NCI-H524 treated with DMSO at 0.1 percent for 48 hours (cell line): ENCODE data around the gene TNFRSF25.
"Not testable (repeated sequence)": the region's sequence is repeated elsewhere in the genome, so short reads cannot be mapped to it uniquely, and the experiment has no call there.

ENCODE experiments used
- DNase-seq: peaks from one replicate; lab custom pipeline; 2025; lab: John Stamatoyannopoulos, UW

Gene TNFRSF25

DNA sequence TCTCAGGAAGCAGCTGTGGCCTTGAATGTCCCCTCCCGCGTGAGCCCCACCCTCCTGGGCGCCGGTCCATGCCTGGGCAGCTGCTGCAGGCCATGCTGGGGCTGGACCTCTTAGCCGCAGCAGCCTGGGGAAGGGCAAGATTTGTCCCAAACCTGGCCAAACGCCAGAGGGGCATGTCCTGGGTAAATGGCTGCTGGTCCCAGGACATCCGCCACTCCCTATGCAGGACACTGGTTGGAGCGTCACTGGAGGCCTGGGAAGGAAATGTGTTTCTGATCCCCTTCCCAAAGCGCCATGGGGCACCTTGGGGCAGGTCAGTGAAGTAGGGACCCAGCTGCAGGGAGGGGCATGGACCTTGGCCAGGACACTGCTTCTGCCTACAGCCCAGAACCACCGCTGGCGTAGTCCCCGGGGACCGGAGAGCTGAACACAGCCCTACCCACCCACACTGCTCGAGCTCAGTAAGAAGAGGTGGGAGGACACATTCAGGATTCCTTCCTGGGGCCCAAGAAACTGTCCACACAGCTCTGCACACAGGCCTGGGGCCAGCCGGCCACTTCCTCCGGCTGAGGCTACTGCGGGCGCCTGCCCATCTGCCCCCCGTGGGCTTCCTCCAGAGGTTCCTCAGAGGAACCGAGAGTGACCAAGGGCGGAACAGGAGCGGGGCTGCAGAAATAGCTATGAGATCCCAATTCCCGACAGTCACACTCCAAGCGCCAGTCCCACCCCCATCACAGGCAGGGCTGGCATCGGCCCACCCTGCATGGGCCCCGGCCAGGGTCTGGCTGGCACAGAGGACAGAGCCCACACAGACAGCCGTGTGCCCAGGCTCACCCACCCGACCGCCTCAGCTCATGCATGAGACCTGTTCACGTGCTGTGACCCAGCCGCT lies 36.3 kb upstream of the TNFRSF25 start:
- DNase-seq, result no peak

DNA sequence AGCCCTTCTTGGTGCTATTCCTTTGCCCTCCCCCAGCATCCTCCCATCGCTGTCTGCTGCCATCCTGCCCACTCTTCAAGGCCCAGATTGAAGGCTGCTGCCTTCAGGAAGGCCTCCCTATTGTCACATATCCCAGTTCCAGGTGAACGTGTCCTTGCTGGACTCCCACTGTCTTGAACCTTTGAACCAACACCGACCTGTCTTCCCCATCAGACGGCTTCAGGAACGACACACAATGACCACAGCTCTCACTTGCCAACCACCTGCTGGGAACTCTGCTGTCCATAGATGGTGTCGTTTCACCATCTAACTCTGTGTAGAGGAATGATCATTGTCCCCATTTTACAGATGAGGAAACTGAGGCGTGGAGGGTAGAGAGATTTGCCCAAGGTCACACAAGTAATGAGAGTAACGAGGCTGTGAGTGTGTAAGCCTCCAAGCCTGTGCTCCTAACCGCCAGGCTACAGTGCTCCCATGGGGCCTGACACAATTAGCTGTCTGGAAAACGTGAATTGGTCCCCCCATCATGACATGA lies 35.4 kb upstream of the TNFRSF25 start:
- DNase-seq, result no peak

DNA sequence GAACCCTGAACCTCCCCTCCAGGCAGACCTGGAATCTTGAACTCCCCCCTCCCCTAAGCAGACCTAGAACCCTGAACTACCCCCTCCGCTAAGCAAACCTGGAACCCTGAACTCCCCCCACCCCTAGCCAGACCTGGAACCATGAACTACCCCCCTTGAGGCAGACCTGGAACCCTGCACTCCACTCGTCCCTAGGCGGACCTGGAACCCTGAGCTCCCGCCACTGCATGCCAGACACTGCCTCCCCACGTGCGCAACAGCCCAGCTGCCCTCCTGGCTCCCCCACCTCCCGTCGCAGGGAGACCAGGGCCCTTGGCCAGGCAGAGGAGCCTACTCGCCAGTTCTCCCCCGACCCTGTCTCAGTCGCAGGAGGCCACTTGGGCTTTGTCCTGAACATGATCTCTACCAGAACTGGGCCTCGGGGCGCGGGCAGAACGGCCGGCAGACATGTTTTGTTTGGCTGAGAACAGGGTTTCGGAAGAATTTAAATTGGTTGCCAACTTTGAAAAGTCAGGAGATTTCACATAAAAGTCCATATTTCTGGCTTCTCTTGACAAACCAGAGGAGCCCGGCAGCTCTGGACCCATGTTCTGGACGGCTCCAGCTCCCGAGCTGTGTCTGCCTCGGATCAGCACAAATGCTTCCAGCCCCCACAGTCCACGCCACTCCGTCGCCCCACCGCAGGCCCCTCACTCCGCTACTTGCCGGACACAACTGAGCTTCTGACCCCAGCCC lies 34.7 kb upstream of the TNFRSF25 start:
- DNase-seq, result no peak

DNA sequence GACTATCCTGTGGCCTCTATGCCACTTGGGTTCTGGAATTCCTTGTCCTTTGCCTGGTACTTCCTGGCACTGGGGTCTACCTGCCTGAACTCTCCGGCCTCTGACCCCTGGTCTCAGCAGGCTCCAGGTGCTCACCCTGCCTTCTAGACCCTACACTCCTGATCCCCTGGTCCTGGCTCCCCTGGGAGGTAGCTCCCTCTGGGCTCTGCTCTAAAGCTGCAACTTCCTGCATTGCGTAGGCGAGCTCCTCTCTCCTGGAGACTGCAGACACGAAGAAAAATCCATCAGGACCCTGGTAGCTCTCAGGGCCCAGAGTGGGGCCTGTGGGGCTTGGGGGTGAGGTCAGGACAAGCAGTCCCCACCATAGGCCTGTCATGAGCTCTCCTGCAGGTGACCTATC lies 33.3 kb upstream of the TNFRSF25 start:
- DNase-seq, result no peak

DNA sequence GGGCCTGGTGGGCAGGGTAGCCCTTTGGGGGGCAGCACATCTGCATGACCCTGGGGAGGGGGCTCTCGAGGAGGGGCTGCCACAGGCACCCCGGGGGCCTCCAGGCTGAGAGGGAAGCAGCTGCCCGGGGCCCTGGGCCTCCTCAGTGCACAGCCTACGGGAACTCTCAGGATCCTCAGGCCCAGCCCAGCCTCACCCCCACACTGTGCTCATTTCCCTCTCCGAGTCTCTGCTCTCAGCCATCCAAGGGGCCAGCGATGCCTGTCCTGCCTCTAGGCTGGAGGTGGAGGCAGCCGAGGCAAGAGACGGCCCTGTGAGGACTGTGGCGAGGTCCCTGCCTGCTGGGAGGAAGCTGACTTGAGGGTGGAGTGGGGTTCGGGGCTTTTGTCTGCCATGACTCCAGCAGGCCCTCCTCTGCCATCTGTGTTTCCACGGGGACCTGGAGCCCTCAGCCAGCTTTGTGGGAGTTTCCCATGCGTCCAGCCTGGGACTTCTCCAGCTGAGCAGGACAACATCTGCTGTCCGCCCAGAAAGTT lies 32.7 kb upstream of the TNFRSF25 start:
- DNase-seq, result no peak

DNA sequence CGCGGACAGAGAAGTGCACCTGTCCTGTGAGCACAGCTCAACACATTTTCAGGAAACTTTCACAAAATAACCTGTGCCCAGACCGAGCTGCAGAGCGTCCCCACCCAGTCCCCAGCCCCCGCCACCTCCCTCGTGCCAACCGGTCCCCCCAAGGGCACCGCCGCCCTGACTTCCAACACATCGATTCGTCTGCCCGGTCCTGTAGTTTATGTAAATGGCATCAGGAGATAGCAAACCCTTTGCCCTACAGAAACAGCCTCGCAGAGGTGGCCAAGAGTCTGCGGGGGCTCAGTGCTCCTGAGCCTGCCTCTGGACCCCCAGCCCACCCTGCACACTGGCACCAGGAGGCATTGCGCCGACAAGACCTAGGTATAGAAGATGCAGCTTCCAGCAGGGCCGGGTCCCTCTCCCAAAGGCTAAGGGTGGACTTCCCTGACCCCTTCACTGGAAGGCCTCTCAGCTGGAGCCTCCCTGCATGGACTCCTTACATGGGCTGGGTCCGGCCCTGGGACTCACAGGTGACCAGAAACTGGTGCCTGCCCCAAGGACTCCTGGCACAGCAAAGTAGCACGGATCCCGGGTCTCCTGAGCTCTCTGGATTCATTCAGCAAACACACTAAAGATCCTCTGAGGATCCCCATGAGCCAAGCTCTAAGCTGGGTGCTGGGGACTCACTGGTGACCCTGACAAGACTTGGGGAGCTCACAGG lies 32.0 kb upstream of the TNFRSF25 start:
- no peak for DNase-seq

DNA sequence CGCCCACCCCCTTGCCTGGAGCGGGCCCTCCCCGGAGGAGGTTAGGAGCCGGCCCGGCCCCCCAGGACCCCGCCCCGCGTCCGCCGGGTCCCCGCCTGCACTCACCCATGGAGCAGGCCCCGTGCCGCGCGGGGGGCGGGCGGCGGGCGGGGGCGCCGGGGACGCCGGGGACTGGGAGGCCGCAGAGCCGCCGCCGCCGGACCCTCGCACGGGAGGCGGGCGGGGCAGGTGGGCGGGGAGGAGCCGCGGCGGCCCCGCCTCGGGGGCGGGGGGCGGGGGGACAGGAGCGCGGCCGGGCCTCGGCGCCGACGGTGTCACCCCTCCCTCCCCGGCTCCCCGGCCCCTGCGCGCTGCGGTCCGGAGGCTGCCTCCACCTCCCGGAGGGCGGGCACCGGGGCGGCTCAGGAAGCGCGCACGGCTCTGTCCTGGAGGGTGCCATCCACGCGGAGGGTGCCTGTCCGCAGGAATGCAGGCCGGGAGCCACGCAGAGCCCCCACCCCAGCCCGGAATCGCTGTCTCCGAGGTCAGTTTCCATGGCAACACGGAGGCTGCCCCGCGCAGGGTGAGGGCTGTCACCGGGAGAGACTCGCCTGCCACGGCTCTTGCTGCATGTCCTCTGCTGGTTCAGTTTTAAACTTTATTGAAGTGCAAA lies 31.4 kb upstream of the TNFRSF25 start:
- no peak for DNase-seq

DNA sequence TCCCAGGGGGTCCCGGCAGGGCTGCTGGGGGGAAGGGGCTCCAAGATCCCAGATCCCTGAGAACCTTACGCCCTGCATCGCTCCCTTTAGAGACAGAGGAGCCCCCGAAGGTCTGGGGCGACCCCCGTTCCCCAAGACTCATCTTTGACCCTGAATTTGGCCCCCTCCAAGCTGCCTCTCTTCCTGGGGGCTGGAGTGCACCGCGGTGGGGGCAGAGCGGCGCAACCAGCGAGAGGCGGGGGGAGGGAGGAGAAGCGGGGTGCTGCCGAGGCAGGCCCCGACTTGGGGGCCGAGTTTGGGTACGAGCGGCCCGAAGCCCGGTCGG lies 30.9 kb upstream of the TNFRSF25 start:
- DNase-seq, result no peak

DNA sequence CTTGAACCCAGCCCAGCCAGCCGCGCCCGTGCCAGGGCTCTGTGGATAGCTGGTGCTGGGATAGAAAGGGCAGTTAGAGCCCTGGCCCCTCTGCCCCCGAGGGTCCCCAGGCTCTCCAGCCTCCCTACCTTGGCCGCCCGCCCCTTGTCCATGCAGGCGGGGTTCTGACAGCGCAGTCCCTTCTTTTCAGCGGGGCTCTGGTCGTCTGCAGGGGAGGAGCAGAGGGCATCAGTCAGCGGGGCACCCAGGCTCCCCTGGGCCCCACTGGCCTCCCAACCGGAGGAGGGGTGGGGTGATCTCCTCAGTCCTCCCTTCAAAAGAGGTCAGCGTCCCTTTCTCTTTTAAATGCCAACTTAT lies 30.4 kb upstream of the TNFRSF25 start:
- no peak for DNase-seq

DNA sequence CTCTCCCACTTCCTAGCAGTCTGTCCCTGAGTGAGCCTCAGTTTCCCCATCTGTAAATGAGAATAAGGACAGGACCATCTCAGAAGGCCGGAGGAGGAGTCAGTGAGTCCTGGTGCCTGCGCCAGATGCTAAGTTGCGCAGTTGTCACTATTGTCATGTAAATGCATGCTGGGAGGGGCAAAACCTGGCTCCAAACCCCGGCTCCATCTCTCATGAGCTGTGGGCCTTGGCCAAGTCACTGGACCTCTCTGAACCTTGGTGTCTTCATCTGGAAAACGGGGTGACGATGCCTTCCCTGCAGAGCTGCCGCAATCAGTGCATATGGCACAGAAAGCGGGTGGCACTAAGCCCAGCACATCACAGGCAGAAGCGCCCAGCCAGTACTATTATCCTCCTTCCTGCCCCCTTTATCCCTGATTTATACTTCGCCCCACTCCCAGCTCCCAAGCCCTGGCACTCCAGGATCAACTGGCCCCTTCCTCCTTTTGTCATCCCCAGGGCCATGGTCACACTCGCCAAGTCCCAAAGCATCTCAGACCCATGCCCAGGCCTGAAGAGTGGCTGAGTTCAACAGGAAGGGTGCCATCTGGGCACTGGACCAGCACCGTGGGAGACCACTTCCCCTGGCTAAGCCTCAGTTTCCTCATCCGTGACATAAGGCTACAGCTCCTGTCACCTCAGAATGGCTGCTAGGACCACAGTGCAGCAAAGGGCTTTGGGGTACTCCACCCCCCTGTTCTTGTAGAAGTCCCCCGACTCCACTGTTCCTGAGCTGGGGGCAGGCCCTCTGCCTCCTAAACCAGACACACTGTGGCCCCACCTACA lies 29.8 kb upstream of the TNFRSF25 start:
- no peak for DNase-seq

DNA sequence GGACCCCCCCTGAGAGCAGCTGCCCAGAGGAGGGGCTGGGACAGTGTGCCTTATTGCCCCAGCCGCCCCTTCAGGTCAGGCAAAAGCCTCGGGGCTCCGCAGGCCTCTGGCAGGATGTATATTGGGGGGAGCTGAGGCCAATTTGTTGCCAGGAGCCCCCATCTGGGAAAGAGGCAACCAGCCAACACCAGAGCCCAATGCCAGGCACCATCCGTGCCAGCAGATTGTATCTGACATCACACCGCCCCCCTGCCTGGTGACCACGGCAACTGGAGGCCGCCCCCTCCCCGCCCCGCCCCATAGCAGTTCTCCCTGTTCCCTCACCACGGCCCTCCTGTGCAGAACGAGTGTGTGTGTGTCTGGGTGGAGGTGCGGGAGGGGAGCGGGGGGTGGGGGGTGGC lies 29.1 kb upstream of the TNFRSF25 start:
- no peak for DNase-seq

DNA sequence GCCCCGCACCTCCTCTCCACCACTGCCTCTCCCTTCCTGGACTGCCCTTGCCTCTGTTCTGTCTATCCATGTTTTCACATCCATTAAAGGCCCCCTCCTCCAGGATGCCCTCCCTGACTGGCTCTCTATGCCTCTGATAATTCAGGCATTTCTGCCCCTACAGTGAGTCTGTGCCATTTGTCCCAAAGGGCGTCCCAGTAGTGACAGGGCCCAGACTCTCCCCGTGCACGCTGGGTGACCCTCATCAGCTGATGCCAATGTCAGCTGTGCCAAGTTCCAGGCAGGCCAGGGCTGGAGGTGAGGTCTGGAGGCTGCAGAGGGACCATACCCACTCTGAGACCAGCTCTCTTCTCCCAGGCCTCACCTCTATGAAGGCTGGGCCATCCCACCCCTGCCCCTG lies 28.7 kb upstream of the TNFRSF25 start:
- DNase-seq, result no peak

DNA sequence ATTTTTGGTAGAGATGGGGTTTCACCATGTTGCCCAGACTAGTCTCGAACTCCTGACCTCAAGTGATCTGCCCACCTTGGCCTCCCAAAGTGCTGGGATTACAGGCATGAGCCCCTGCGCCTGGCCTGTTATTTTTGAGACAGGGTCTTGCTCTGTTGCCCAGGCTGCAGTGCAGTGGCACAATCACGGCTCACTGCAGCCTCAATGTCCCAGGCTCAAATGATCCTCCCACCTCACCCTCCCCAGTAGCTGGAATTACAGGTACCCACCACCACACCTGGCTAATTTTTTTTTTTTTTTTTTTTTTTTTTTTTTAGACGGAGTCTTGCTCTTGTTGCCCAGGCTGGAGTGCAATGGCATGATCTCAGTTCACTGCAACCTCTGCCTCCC lies 27.9 kb upstream of the TNFRSF25 start:
- DNase-seq, result not testable (repeated sequence)

DNA sequence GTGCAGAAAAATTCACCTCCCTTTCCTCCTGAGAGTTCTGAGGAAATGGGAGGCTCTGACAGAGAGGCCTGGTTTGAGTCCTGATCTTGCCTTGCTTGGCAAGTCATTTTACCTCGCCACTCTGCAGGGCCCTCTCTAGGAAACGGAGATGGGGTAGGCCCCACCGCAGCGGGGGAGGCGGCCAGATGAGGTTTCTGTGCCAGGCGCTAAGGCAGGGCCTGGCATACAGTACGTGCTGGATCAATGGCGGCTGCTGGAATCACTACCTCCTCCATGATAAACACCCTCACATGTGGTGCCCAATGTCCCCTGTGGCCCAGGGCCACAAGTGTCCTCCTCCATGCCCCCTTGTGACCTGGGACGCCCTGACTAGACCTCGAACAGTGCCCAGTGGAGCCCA lies 26.0 kb upstream of the TNFRSF25 start:
- DNase-seq, result no peak

DNA sequence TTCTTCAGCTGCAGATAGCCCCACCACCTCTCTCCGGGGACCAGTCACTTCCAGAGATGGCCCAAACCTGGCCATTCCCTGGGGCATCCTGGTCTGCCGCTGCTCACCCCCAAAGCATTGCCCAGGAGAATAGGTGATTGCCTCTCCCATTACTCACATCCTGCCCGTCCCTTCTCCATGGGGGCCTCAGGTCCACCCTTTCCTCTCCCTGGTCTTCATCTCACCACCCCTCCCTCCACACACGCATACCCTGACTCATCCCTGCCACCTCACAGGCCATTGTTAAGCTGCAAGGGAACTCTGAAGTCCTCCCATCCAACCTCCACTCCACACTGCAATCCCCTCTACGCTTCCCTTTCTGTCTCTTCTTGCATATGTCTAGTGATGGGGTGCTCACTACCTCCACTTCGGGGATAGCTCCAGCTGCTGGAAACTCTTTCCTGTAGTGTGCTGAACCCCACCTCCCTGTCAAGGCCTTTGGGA lies 25.5 kb upstream of the TNFRSF25 start, which contains the start of gene PLEKHG5:
Gene PLEKHG5 (minus strand): TSS at position 188 of the 483 bp plus-strand sequence. CDS start 14,096 bp downstream, outside the sequence.
- DNase-seq, result no peak

DNA sequence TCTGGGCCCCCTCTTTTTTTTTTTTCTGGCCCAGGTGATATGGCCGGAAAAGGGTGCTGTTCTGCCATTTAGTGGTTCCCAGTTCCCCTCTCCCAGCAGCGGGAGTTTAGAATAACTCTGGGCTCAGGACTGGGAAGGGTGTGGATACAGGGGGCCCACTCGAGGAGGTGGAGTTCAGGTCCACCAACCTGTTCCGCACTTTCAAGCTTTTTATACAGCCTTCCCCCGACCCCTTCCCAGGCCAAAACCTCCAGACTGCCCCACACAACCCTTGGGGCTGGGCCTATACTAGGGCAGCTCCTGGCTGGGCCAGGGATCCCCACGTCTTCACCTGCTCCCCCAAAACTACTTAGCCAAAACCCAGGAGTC lies 25.1 kb upstream of the TNFRSF25 start:
- DNase-seq, result no peak

DNA sequence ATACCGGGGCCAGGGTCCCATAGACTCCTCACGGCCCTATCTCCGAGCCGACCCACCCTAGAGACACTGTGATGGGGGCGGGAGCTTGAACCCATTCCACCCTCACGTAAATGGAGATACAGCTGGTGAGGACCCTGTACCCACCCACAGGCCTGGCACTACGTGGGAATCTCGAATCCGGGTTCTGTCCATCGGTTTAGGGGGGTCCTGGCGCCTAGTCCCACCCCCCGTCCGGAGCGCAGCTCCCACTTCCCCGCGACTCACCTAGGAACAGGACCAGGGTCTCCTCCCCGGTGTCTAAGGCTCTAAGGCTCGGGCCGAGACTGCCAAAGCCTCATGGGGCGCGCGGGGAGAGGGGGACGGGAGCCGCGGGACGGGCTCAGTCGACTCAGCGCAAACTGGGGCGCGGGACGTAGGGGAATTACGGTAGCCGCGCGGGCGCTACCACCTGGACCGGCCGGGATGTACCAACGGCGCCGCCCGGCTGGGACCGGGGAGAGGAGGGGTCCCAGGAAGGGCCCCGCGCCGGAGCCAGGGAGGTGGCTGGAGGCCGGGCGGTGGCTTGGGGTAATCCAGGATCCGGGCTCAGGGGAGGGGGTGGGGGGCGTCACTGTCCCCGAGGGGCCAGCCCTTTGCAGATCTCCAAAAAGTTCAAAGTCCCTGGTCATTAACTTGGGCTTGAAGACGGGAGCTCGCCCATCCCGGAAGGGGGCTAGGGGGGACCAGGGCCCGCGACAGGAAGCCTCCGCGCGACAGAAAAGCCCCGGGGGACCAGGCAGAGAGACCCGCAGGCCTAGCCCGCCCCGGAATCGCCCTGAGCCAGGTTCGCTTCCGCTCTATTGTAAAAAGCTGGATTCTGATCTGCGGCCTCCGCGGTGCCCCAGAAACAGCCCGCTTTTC lies 24.5 kb upstream of the TNFRSF25 start:
- no peak for DNase-seq

DNA sequence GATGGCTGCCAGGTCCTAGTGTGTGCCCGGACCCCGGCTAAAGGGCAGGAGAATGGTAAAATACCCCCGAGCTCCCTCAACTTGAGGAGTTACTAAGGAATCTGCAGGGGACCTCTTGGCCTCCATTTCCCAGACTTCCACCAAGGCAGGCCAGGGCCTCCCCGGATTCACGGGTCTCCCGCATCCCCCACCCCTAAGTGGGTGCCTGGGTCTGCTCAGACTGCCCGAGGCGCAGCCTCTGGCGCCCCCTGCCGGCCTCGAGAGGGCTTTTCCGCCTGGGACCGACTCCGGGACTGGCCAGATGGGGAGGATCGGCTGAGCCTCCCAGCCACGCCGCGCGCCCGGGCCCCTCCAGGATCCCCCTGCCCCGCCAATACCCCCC lies 23.8 kb upstream of the TNFRSF25 start:
- no peak for DNase-seq

DNA sequence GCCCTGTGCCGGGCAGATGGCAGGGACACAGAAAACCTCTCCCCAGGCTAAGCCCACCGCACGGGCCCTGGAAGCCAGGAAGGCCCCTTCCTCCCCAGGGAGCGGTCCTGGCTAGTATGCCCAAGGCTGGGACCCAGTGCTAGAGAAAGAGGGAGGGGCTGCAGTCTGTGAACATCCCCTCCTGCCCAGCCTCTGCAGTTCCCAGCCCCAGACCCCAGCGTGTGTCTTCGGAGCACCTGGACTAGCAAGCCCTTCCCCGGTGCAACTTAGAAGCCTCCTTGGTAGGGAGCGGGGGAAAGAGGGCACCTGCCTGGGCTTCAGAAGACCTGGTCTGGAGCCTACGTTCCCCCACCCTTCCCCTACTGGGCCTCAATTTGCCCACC lies 23.4 kb upstream of the TNFRSF25 start:
- no peak for DNase-seq
